ENCODE results near the gene APOA1. TPM values are rescaled to one million over a fixed set of nuclear protein-coding genes. Genes with fewer than 3 reads are reported as not detected.

APOA1 gene
- total and polyA plus RNA-seq, 10 of the 15 experiments (the other 5 are each of a cell fraction or from before 2014, with no cell fraction given), result 0.10 to 2.4 (median 0.24) TPM; not detected in 3

GRCh38 chr11:116857316-116857715 is 19.9 kb upstream of the APOA1 start:
- Histone ChIP-seq H3K4me3 (no peak overlapping the region), H3K4me1 (ENCODE audit: control insufficient read depth, insufficient read depth, low read length) (peaks cover 21% of the 10 kb centered on the region), H2AFZ (ENCODE audit: control insufficient read depth, low read depth, low read length) (no peak overlapping the region), H3K79me2 (ENCODE audit: control insufficient read depth, insufficient read depth, low read length) (no peaks in the 10 kb centered on the region), H3K27me3 (replicated peaks in 1 of 2; ENCODE audit: control insufficient read depth in 2 of 2, insufficient read depth in 2 of 2, low read length in 1 of 2) (no peaks in the 10 kb centered on the region), H3K27ac (ENCODE audit: control insufficient read depth, insufficient read depth) (no peak overlapping the region), H3K36me3 (ENCODE audit: control insufficient read depth in 2 of 2, insufficient read depth in 2 of 2, low read length in 1 of 2) (peaks cover 3 to 9% of the 10 kb centered on the region in 2 experiments; a peak in 2 of 4 replicates), H3K9me3 (replicated peaks; ENCODE audit: control insufficient read depth, insufficient read depth, low read length) (no peaks in the 10 kb centered on the region), H3K9ac (ENCODE audit: control insufficient read depth, insufficient read depth, low read length) (no peak overlapping the region), H4K20me1 (ENCODE audit: control insufficient read depth, insufficient read depth) (no peaks in the 10 kb centered on the region), H3K4me2 (ENCODE audit: control insufficient read depth, insufficient read depth) (no peak overlapping the region)
- no peak for TF ChIP-seq SREBF1 (IDR thresholded peaks at IDR 0.05; ENCODE audit: low read length)
- TF ChIP-seq PML (IDR thresholded peaks at IDR 0.05; ENCODE audit: low read length), result no peak
- TF ChIP-seq ATF7 (IDR thresholded peaks at IDR 0.05; ENCODE audit: low read depth), result no peak
- TF ChIP-seq MEF2A (IDR thresholded peaks at IDR 0.05; ENCODE audit: insufficient read depth, low read depth, low read length), result no peak
- no peak for TF ChIP-seq IRF5 (IDR thresholded peaks at IDR 0.05; ENCODE audit: borderline replicate concordance)
- TF ChIP-seq SRF (IDR thresholded peaks at IDR 0.05; ENCODE audit: low read depth in 2 of 2, low read length in 2 of 2), result no peak
- no peak for TF ChIP-seq STAT1 (conservative IDR thresholded peaks at IDR 0.05)
- no peak for TF ChIP-seq RUNX3 (IDR thresholded peaks at IDR 0.05; ENCODE audit: low read length)
- TF ChIP-seq POU2F2 (IDR thresholded peaks at IDR 0.05; ENCODE audit: borderline replicate concordance, low read depth, low read length), result no peak
- POLR2A ChIA-PET, result no interaction called here
- RAD21 ChIA-PET (ENCODE audit: unreplicated experiment), result no interaction called here
- intact Hi-C loops (cut with micrococcal nuclease; ENCODE audit: unreplicated experiment), result no loop called here
- no peak for FAIRE-seq
- CTCF ChIA-PET, result interaction anchor here (1.2 to 2.1 kb wide), 3 partner anchors 22 to 369 kb away, joined by 4 to 6 read pairs (median 5); no protein-coding TSS in a partner anchor
- in situ Hi-C loops (cut with MboI), result no loop called here
- no peak for DNase-seq (ENCODE audit: low read depth, low spot score)
- no peak for ATAC-seq
- SMC1A ChIA-PET (ENCODE audit: uncharacterized antibody, unreplicated experiment), result no interaction called here
- WGBS (ENCODE audit: insufficient coverage, insufficient replicate concordance, low lambda C conversion rate, missing lambda C conversion rate), result 69% methylated on average over 2 of the region's 2 CpGs
- BruUV-seq (replicated peaks), result no TSS peak
